H9 (cell line): ENCODE measurements around the gene NCK1. TPM values are rescaled to one million over a fixed set of nuclear protein-coding genes. Genes with fewer than 3 reads are reported as not detected.

Source experiments
- DNase-seq: peaks from one replicate; pipeline ENCODE4 v3.0.0-alpha.2; 2017
- H2AFZ ChIP-seq: one replicate; pipeline ENCODE4 v1.6.1; 2013; ENCODE audit warnings: mild to moderate bottlenecking, low read length, control low read depth, moderate library complexity
- H2AK5ac ChIP-seq: 2 replicates; pipeline ENCODE4 v1.6.1; 2013; ENCODE audit warnings: low read length, control low read depth, mixed read lengths; ENCODE audit not compliant: insufficient read length
- H2BK120ac ChIP-seq: one replicate; pipeline ENCODE4 v1.6.1; 2013; ENCODE audit warnings: low read depth, mild to moderate bottlenecking, low read length, control low read depth, inconsistent platforms; ENCODE audit not compliant: poor library complexity, severe bottlenecking
- H2BK12ac ChIP-seq: 2 replicates; pipeline ENCODE4 v1.6.1; 2013; ENCODE audit warnings: low read length, control low read depth, mixed read lengths, low read depth; ENCODE audit not compliant: insufficient read length
- H2BK15ac ChIP-seq: 2 replicates; pipeline ENCODE4 v1.6.1; 2013; ENCODE audit warnings: low read depth, low read length, control low read depth
- H2BK20ac ChIP-seq: one replicate; pipeline ENCODE4 v1.6.1; 2013; ENCODE audit warnings: low read depth, mild to moderate bottlenecking, low read length, control low read depth, inconsistent platforms; ENCODE audit not compliant: poor library complexity, severe bottlenecking
- H2BK5ac ChIP-seq: 2 replicates; pipeline ENCODE4 v1.6.1; 2013; ENCODE audit warnings: low read length, control low read depth, mixed read lengths; ENCODE audit not compliant: insufficient read length
- H3K14ac ChIP-seq: 2 replicates; pipeline ENCODE4 v1.6.1; 2013; ENCODE audit warnings: low read length, control low read depth; ENCODE audit not compliant: insufficient read depth
- H3K18ac ChIP-seq: 2 replicates; pipeline ENCODE4 v1.6.1; 2013; ENCODE audit warnings: low read depth, mild to moderate bottlenecking, mixed read lengths, low read length, control low read depth; ENCODE audit not compliant: insufficient read length
- H3K23ac ChIP-seq: 2 replicates; pipeline ENCODE4 v1.6.1; 2013; ENCODE audit warnings: low read length, control low read depth, mixed read lengths, low read depth; ENCODE audit not compliant: insufficient read length
- H3K23me2 ChIP-seq: 2 replicates; pipeline ENCODE4 v1.6.1; 2013; ENCODE audit warnings: low read depth, mild to moderate bottlenecking, mixed read lengths, low read length, control low read depth; ENCODE audit not compliant: insufficient read length, poor library complexity, severe bottlenecking
- H3K27ac ChIP-seq: 2 replicates; pipeline ENCODE4 v1.5.1; 2013; ENCODE audit warnings: low read length, control low read depth, mixed read lengths, low read depth; ENCODE audit not compliant: insufficient read length
- H3K27me3 ChIP-seq: 2 replicates; pipeline ENCODE4 v1.6.1; 2013; ENCODE audit warnings: low read length, control low read depth, inconsistent platforms; ENCODE audit not compliant: insufficient read depth
- H3K4ac ChIP-seq: 2 replicates; pipeline ENCODE4 v1.6.1; 2013; ENCODE audit warnings: low read depth, mild to moderate bottlenecking, control low read depth, inconsistent platforms, low read length, moderate library complexity
- H3K4me1 ChIP-seq: 2 replicates; pipeline ENCODE4 v1.6.1; 2013; ENCODE audit warnings: low read length, control low read depth, inconsistent platforms; ENCODE audit not compliant: insufficient read depth
- H3K4me2 ChIP-seq: 2 replicates; pipeline ENCODE4 v1.6.1; 2013; ENCODE audit warnings: low read length, control low read depth, mixed read lengths; ENCODE audit not compliant: insufficient read length, insufficient read depth
- H3K56ac ChIP-seq: 2 replicates; pipeline ENCODE4 v1.6.1; 2013; ENCODE audit warnings: low read depth, mild to moderate bottlenecking, mixed read lengths, low read length, control low read depth; ENCODE audit not compliant: insufficient read length
- H3K79me1 ChIP-seq: 2 replicates; pipeline ENCODE4 v1.6.1; 2013; ENCODE audit warnings: low read depth, mild to moderate bottlenecking, moderate library complexity, low read length, control low read depth, inconsistent platforms; ENCODE audit not compliant: insufficient read depth, poor library complexity, severe bottlenecking
- H3K79me2 ChIP-seq: 2 replicates; pipeline ENCODE4 v1.6.1; 2013; ENCODE audit warnings: low read length, control low read depth, inconsistent platforms; ENCODE audit not compliant: insufficient read depth
- H3K9ac ChIP-seq: 2 replicates; pipeline ENCODE4 v1.6.1; 2013; ENCODE audit warnings: low read length, control low read depth, mixed read lengths; ENCODE audit not compliant: insufficient read length; ENCODE audit errors: extremely low read depth
- H3K9me3 ChIP-seq: one replicate; pipeline ENCODE4 v1.6.1; 2013; ENCODE audit warnings: low read depth, low read length, inconsistent platforms; ENCODE audit not compliant: control insufficient read depth
- H3T11ph ChIP-seq: one replicate; pipeline ENCODE4 v1.6.1; 2013; ENCODE audit warnings: mild to moderate bottlenecking, low read length, control low read depth, inconsistent platforms
- H4K20me1 ChIP-seq: one replicate; pipeline ENCODE4 v1.6.1; 2013; ENCODE audit not compliant: control insufficient read depth, insufficient read length, insufficient read depth
- H4K5ac ChIP-seq: 2 replicates; pipeline ENCODE4 v1.6.1; 2013; ENCODE audit warnings: low read depth, mild to moderate bottlenecking, mixed read lengths, low read length, control low read depth; ENCODE audit not compliant: insufficient read length
- H4K8ac ChIP-seq: replicated peaks from 2 replicates; pipeline ENCODE4 v1.6.1; 2013; ENCODE audit warnings: low read length, control low read depth, mixed read lengths, low read depth; ENCODE audit not compliant: insufficient read length
- H4K91ac ChIP-seq: 2 replicates; pipeline ENCODE4 v1.6.1; 2013; ENCODE audit warnings: low read depth, mild to moderate bottlenecking, moderate library complexity, mixed read lengths, low read length, control low read depth; ENCODE audit not compliant: insufficient read length
- H3K27ac Mint-ChIP-seq, 3 experiments: 2 replicates in 2 of 3; 3 replicates in 1 of 3; pipeline ENCODE4 v1.8.0; 2020 to 2021; ENCODE audit warnings: mixed read lengths in 3 of 3, mild to moderate bottlenecking in 1 of 3, moderate library complexity in 1 of 3
- H3K27me3 Mint-ChIP-seq: 2 replicates; pipeline ENCODE4 v1.8.0; 2021; ENCODE audit warnings: low read depth, mild to moderate bottlenecking, moderate library complexity, mixed read lengths
- H3K36me3 Mint-ChIP-seq, 3 experiments: 2 replicates in 2 of 3; 3 replicates in 1 of 3; pipeline ENCODE4 v1.8.0; 2020 to 2021; ENCODE audit warnings: low read depth in 3 of 3, mixed read lengths in 3 of 3; ENCODE audit not compliant: insufficient read depth in 1 of 3
- H3K4me1 Mint-ChIP-seq, 2 experiments: 2 replicates each; pipeline ENCODE4 v1.8.0; 2020; ENCODE audit warnings: mixed read lengths in 2 of 2
- H3K4me3 Mint-ChIP-seq, 2 experiments: 2 replicates in 1 of 2; 3 replicates in 1 of 2; pipeline ENCODE4 v1.8.0; 2020 to 2021; ENCODE audit warnings: mild to moderate bottlenecking in 2 of 2, mixed read lengths in 2 of 2, moderate library complexity in 1 of 2
- H3K9me3 Mint-ChIP-seq, 2 experiments: 2 replicates in 1 of 2; 3 replicates in 1 of 2; pipeline ENCODE4 v1.8.0; 2020; ENCODE audit warnings: mild to moderate bottlenecking in 2 of 2, mixed read lengths in 2 of 2, moderate library complexity in 1 of 2
- CTCF ChIP-seq: fragments of 200-600 bp; sonication (generic); conservative IDR thresholded peaks from 3 replicates; pipeline ENCODE4 v1.8.0; 2021; ENCODE audit warnings: antibody characterized with exemption, mild to moderate bottlenecking
- WGBS: extraction: QIAGEN DNeasy Blood & Tissue Kit; methylation state at CpG from one replicate; pipeline ENCODE4 v1.1.7; 2013; ENCODE audit warnings: missing lambda C conversion rate, low lambda C conversion rate, mixed read lengths; ENCODE audit not compliant: insufficient read length; ENCODE audit errors: extremely low coverage; 5-methylcytosine and 5-hydroxymethylcytosine counted together
- total RNA-seq: library from RNA; stranded (reverse); gene quantifications from 2 replicates; pipeline ENCODE4 v1.2.1, GENCODE V29; 2021

Gene NCK1
- total RNA-seq, 1 experiment from 2014 or later: 26.4 TPM

GRCh38 chr3:136882571-136882970 is 20.6 kb downstream of the NCK1 start:
- no peak overlapping the region for H4K5ac ChIP-seq
- TF ChIP-seq CTCF: no peak
- Mint-ChIP-seq H3K36me3 (peaks cover 7 to 10% (median 10%) of the 10 kb centered on the region in 3 experiments; a peak in 6 of 7 replicates), H3K27me3 (no peaks in the 10 kb centered on the region), H3K27ac (no peak overlapping the region), H3K4me1 (no peaks in the 10 kb centered on the region), H3K4me3 (no peak overlapping the region), H3K9me3 (peaks cover 3 to 6% of the 10 kb centered on the region in 2 experiments; a peak in 3 of 5 replicates)
- no peaks in the 10 kb centered on the region for H3K27me3 ChIP-seq
- no peak overlapping the region for H3K27ac ChIP-seq
- no peaks in the 10 kb centered on the region for H3K9me3 ChIP-seq
- no peaks in the 10 kb centered on the region for H4K20me1 ChIP-seq
- H2BK5ac ChIP-seq: no peak overlapping the region
- H3K23ac ChIP-seq: no peak overlapping the region
- no peak overlapping the region for H2BK15ac ChIP-seq
- no peak overlapping the region for H3K56ac ChIP-seq
- H2BK120ac ChIP-seq: no peak overlapping the region
- no peak overlapping the region for H2AFZ ChIP-seq
- peaks cover 6% of the 10 kb centered on the region for H3K79me1 ChIP-seq
- DNase-seq: no peak
- no peak overlapping the region for H2BK12ac ChIP-seq
- H3K4ac ChIP-seq: no peak overlapping the region
- peaks cover 11% of the 10 kb centered on the region; the same call in 1 of the 2 replicates for H3K79me2 ChIP-seq
- H4K8ac ChIP-seq: no peak overlapping the region
- no peak overlapping the region for H3K14ac ChIP-seq
- no peaks in the 10 kb centered on the region for H3K23me2 ChIP-seq
- no CpG with 5 or more reads among the region's 1 CpG for WGBS
- no peak overlapping the region for H3K9ac ChIP-seq
- H3K4me2 ChIP-seq: no peak overlapping the region
- H4K91ac ChIP-seq: no peak overlapping the region
- no peak overlapping the region for H3T11ph ChIP-seq
- no peak overlapping the region for H2AK5ac ChIP-seq
- no peaks in the 10 kb centered on the region for H3K4me1 ChIP-seq
- no peak overlapping the region for H2BK20ac ChIP-seq
- H3K18ac ChIP-seq: no peak overlapping the region
